Brain microvascular endothelial cell (primary cell): ENCODE results near the gene SUCO.

Source experiments
- DNase-seq: peaks from one replicate; pipeline ENCODE4 v3.0.0-alpha.2; 2020
- H3K27ac ChIP-seq: fragments of 250-450 bp; sonication (Bioruptor Pico); 2 replicates; pipeline ENCODE4 v1.5.1; 2020; ENCODE audit warnings: mild to moderate bottlenecking, moderate library complexity
- H3K27me3 ChIP-seq: fragments of 250-450 bp; sonication (Bioruptor Pico); replicated peaks from 2 replicates; pipeline ENCODE4 v1.5.1; 2020; ENCODE audit warnings: mild to moderate bottlenecking
- H3K36me3 ChIP-seq: fragments of 250-450 bp; sonication (Bioruptor Pico); replicated peaks from 2 replicates; pipeline ENCODE4 v1.5.1; 2020; ENCODE audit warnings: mild to moderate bottlenecking
- H3K4me3 ChIP-seq: 2 replicates; pipeline ENCODE4 v1.5.1; 2011; ENCODE audit warnings: low read depth, mild to moderate bottlenecking, control low read depth, low read length, moderate library complexity
- in situ Hi-C: cut with HindIII; loops from 2 replicates; pipeline ENCODE4 v1.10.0; 2017; ENCODE audit warnings: low sequenced_read_pairs, low pct_ligation_motif_present
- TF ChIP-seq, protein P1 (sequence below): IDR thresholded peaks from 2 replicates; pipeline ENCODE4 v1.5.1; 2011; ENCODE audit warnings: low read depth, mild to moderate bottlenecking, moderate library complexity, low read length, control low read depth, inconsistent platforms; ENCODE audit errors: missing control alignments

Gene SUCO

GRCh38 chr1:172657586-172657985 is 124.6 kb downstream of the SUCO start:
- H3K4me3 ChIP-seq, result no peak overlapping the region
- DNase-seq, result no peak
- no peaks in the 10 kb centered on the region for H3K27me3 ChIP-seq
- no peaks in the 10 kb centered on the region for H3K36me3 ChIP-seq
- in situ Hi-C loops, result no loop called here
- TF ChIP-seq, protein P1, sequence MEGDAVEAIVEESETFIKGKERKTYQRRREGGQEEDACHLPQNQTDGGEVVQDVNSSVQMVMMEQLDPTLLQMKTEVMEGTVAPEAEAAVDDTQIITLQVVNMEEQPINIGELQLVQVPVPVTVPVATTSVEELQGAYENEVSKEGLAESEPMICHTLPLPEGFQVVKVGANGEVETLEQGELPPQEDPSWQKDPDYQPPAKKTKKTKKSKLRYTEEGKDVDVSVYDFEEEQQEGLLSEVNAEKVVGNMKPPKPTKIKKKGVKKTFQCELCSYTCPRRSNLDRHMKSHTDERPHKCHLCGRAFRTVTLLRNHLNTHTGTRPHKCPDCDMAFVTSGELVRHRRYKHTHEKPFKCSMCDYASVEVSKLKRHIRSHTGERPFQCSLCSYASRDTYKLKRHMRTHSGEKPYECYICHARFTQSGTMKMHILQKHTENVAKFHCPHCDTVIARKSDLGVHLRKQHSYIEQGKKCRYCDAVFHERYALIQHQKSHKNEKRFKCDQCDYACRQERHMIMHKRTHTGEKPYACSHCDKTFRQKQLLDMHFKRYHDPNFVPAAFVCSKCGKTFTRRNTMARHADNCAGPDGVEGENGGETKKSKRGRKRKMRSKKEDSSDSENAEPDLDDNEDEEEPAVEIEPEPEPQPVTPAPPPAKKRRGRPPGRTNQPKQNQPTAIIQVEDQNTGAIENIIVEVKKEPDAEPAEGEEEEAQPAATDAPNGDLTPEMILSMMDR, result no peak
- H3K27ac ChIP-seq, result no peak overlapping the region

DNA sequence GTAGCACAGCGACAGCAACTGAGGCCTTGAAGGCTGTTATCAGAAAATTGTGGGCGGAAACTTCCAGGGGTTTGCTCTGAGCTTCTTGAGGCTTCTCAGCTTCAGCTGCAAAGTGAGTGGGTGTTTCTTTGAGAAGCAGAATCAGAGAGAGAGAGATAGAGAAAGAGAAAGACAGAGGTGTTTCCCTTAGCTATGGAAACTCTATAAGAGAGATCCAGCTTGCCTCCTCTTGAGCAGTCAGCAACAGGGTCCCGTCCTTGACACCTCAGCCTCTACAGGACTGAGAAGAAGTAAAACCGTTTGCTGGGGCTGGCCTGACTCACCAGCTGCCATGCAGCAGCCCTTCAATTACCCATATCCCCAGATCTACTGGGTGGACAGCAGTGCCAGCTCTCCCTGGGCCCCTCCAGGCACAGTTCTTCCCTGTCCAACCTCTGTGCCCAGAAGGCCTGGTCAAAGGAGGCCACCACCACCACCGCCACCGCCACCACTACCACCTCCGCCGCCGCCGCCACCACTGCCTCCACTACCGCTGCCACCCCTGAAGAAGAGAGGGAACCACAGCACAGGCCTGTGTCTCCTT is 126.0 kb downstream of the SUCO start, which contains the start of gene FASLG:
FASLG (plus strand) TSS at position 233 of the 583 bp plus-strand sequence; CDS start at position 332, 99 bp downstream.
- H3K36me3 ChIP-seq, result no peaks in the 10 kb centered on the region
- H3K27ac ChIP-seq, result no peak within 1 kb of the TSS
- H3K4me3 ChIP-seq, result no peak within 1 kb of the TSS
- TF ChIP-seq, protein P1, result no peak
- DNase-seq, result no peak
- in situ Hi-C loops, result no loop called here
- no peaks in the 10 kb centered on the region for H3K27me3 ChIP-seq

- Histone ChIP-seq H3K4me3 (no peak overlapping the region), H3K27ac (no peak overlapping the region), H3K27me3 (no peaks in the 10 kb centered on the region), H3K36me3 (no peaks in the 10 kb centered on the region)
- no peak for DNase-seq
- in situ Hi-C loops, result no loop called here
- TF ChIP-seq, protein P1, result no peak
Measured at GRCh38 chr1:172661107-172661506, 128.2 kb downstream of the SUCO start.
